ENCODE data around the gene EGR4. TPM values are rescaled to one million over a fixed set of nuclear protein-coding genes. Genes with fewer than 3 reads are reported as not detected.

EGR4 gene
- total RNA-seq, 1 experiment from 2014 or later: 0.75 TPM

DNA sequence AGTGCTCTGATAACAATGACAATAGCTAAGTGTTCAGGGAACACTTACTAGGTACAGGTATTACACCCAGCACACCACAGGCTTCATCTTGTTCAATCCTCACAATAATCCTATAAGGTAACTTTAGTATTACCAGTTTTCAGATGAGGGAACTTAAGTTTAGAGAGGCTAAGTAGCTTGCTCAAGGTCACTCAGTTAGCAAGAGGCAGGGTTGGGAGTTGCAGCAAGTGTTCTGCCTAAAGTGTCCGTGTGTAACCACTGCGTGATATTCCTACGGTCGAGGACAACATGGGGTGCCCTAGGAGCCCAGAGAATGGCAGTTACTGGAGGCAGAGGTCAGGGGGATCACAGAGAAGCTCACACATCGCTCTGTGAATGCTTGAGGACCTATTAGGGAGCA, 30.2 kb upstream of the EGR4 start:
- Histone ChIP-seq H3K36me3 (ENCODE audit: insufficient read depth, low read length) (no peaks in the 10 kb centered on the region), H3K79me2 (ENCODE audit: low read length) (no peaks in the 10 kb centered on the region), H3K9me2 (replicated peaks; ENCODE audit: insufficient read depth, low read length) (no peaks in the 10 kb centered on the region), H3K27ac (ENCODE audit: low read length) (no peak overlapping the region), H3K27me3 (ENCODE audit: low read length) (no peaks in the 10 kb centered on the region), H3K9ac (ENCODE audit: low read length) (no peak overlapping the region), H4K20me1 (ENCODE audit: insufficient read depth, low read depth, low read length) (no peaks in the 10 kb centered on the region), H3K4me3 (ENCODE audit: low read length) (no peak overlapping the region), H2AFZ (ENCODE audit: low read length) (no peak overlapping the region), H3K9me3 (ENCODE audit: low read length) (no peaks in the 10 kb centered on the region), H3K4me2 (ENCODE audit: low read depth, low read length, poor library complexity, severe bottlenecking) (no peak overlapping the region), H3K4me1 (ENCODE audit: low read length) (no peaks in the 10 kb centered on the region)
- no peak for DNase-seq

DNA sequence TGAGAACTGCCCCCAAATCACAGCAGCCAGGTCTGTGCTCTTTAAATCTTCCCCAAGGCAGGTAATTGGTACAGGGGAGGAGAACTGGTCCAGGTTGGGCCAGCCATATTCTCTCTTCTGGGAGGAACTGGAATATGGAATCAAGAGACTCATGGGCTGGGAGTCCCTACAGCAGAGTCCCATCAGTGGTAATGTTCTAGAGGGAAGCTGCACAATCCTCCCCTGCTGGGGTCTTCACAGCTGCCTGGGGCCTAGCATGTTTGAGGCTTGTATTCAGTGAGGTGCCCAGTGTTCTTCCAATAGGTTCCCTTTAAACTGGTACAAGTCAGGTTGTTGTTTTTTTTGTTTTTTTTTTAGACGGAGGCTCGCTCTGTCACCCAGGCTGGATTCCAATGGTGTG, 21.1 kb upstream of the EGR4 start:
- no peaks in the 10 kb centered on the region for H3K79me2 ChIP-seq (ENCODE audit: low read length)
- no peaks in the 10 kb centered on the region for H3K9me3 ChIP-seq (ENCODE audit: low read length)
- H3K4me2 ChIP-seq (ENCODE audit: low read depth, low read length, poor library complexity, severe bottlenecking): no peak overlapping the region
- H2AFZ ChIP-seq (ENCODE audit: low read length): 0 out of 2 replicates have a peak overlapping the region, but pooled peaks have one; percentile 7
- H3K4me1 ChIP-seq (ENCODE audit: low read length): no peaks in the 10 kb centered on the region
- no peaks in the 10 kb centered on the region for H3K36me3 ChIP-seq (ENCODE audit: insufficient read depth, low read length)
- H4K20me1 ChIP-seq (ENCODE audit: insufficient read depth, low read depth, low read length): no peaks in the 10 kb centered on the region
- no peak overlapping the region for H3K27ac ChIP-seq (ENCODE audit: low read length)
- DNase-seq: no peak
- H3K9me2 ChIP-seq (replicated peaks; ENCODE audit: insufficient read depth, low read length): no peaks in the 10 kb centered on the region
- no peaks in the 10 kb centered on the region for H3K27me3 ChIP-seq (ENCODE audit: low read length)
- no peak overlapping the region for H3K9ac ChIP-seq (ENCODE audit: low read length)
- no peak overlapping the region for H3K4me3 ChIP-seq (ENCODE audit: low read length)

DNA sequence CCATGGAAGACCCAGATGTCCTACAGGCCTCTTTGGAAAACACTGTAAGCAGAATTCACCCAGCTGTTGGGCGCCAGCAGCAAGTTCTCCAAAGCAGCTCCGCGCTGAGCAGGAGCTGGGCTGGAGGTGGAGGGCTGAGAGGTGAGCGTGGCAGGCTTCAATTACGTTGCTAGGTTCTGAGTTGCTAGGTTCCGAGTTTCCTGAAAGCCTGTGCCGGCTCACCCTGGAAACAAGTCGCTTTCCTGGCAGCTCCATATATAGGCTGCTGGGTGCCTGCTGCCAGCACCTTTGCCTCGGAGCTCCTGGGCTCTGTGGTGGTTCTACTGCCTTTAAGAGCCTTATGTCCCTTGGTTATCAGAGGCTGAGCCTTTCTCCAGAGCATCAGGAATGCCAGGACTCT, 14.4 kb upstream of the EGR4 start:
- Histone ChIP-seq H3K4me1 (ENCODE audit: low read length) (peaks cover 4% of the 10 kb centered on the region), H3K9me3 (ENCODE audit: low read length) (no peaks in the 10 kb centered on the region), H3K9ac (ENCODE audit: low read length) (no peak overlapping the region), H3K4me3 (ENCODE audit: low read length) (no peak overlapping the region), H3K27ac (ENCODE audit: low read length) (no peak overlapping the region), H3K27me3 (ENCODE audit: low read length) (no peaks in the 10 kb centered on the region), H2AFZ (ENCODE audit: low read length) (no peak overlapping the region), H4K20me1 (ENCODE audit: insufficient read depth, low read depth, low read length) (no peaks in the 10 kb centered on the region), H3K9me2 (replicated peaks; ENCODE audit: insufficient read depth, low read length) (no peaks in the 10 kb centered on the region), H3K36me3 (ENCODE audit: insufficient read depth, low read length) (no peaks in the 10 kb centered on the region), H3K79me2 (ENCODE audit: low read length) (no peaks in the 10 kb centered on the region), H3K4me2 (ENCODE audit: low read depth, low read length, poor library complexity, severe bottlenecking) (no peak overlapping the region)
- DNase-seq: no peak

DNA sequence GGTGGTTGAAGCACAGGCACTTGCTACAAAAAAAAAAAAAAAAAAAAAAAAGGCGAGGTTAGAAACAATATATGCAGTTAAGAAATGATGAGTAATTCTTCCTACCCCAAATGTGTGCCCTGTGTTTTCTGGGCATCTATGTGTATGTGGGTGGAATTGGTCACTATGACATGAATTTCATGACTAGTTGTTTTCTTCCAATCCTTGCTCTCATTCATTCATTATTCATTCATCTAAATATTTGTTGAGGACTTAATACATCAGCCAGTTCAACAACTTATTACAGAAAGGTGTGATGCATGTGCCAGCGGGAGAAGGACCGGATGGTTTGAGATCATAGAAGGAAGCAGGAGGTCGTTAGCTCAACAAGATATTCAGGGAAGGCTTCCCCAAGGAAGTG, 8.3 kb upstream of the EGR4 start:
- Histone ChIP-seq H3K9ac (ENCODE audit: low read length) (no peak overlapping the region), H3K27me3 (ENCODE audit: low read length) (no peaks in the 10 kb centered on the region), H3K9me2 (replicated peaks; ENCODE audit: insufficient read depth, low read length) (no peaks in the 10 kb centered on the region), H3K27ac (ENCODE audit: low read length) (no peak overlapping the region), H2AFZ (ENCODE audit: low read length) (no peak overlapping the region), H3K4me2 (ENCODE audit: low read depth, low read length, poor library complexity, severe bottlenecking) (no peak overlapping the region), H3K36me3 (ENCODE audit: insufficient read depth, low read length) (no peaks in the 10 kb centered on the region), H3K9me3 (ENCODE audit: low read length) (no peaks in the 10 kb centered on the region), H3K4me1 (ENCODE audit: low read length) (peaks cover 4% of the 10 kb centered on the region), H4K20me1 (ENCODE audit: insufficient read depth, low read depth, low read length) (no peaks in the 10 kb centered on the region), H3K79me2 (ENCODE audit: low read length) (no peaks in the 10 kb centered on the region), H3K4me3 (ENCODE audit: low read length) (no peak overlapping the region)
- no peak for DNase-seq

DNA sequence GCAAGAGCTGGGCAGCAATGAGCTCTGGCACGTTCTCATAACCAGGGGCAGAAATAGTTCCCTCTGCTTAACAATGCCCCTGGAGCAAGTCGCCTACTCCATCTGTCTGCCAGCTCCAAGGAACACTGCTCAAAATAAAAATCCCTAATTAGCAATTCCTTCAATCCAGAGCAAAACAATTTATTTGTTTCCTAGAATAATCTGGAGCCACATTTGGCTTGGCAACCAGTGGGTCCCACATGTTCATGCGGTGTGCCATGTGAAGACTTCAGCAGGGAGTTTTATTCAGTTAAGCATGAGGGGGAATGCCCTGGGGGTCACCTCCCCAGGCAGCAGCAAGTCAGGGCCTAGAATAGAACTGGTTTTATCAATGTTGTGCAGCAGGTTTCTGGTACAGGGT, 7.6 kb upstream of the EGR4 start:
- no peaks in the 10 kb centered on the region for H3K9me3 ChIP-seq (ENCODE audit: low read length)
- peaks cover 4% of the 10 kb centered on the region for H3K4me1 ChIP-seq (ENCODE audit: low read length)
- H3K27me3 ChIP-seq (ENCODE audit: low read length): no peaks in the 10 kb centered on the region
- no peaks in the 10 kb centered on the region for H3K9me2 ChIP-seq (replicated peaks; ENCODE audit: insufficient read depth, low read length)
- no peaks in the 10 kb centered on the region for H3K79me2 ChIP-seq (ENCODE audit: low read length)
- no peaks in the 10 kb centered on the region for H3K36me3 ChIP-seq (ENCODE audit: insufficient read depth, low read length)
- H3K27ac ChIP-seq (ENCODE audit: low read length): no peak overlapping the region
- no peak overlapping the region for H3K4me2 ChIP-seq (ENCODE audit: low read depth, low read length, poor library complexity, severe bottlenecking)
- DNase-seq: no peak
- no peak overlapping the region for H2AFZ ChIP-seq (ENCODE audit: low read length)
- no peaks in the 10 kb centered on the region for H4K20me1 ChIP-seq (ENCODE audit: insufficient read depth, low read depth, low read length)
- no peak overlapping the region for H3K9ac ChIP-seq (ENCODE audit: low read length)
- H3K4me3 ChIP-seq (ENCODE audit: low read length): no peak overlapping the region

DNA sequence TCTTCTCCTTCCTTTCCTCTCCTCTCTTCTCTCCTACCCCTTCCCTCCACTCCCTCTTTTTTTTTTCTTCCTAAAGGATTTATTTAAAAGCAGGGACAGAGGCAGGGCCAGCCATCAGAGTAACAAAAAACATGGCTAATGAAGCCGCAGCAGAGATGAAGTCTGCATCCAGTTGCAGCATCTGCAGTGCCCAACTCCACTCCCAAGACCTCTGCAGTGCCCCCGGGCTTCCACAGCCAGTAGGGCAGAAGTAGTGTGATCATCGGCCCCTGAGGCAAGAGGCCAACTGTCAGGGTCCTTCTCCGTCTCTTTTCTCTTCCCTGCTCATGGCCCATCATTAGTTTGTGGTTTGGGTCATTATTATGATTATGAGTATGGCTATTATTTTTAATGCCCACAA, 4.2 kb upstream of the EGR4 start:
- Histone ChIP-seq H3K36me3 (ENCODE audit: insufficient read depth, low read length) (no peaks in the 10 kb centered on the region), H3K79me2 (ENCODE audit: low read length) (no peaks in the 10 kb centered on the region), H4K20me1 (ENCODE audit: insufficient read depth, low read depth, low read length) (no peaks in the 10 kb centered on the region), H3K9me2 (replicated peaks; ENCODE audit: insufficient read depth, low read length) (no peaks in the 10 kb centered on the region), H3K4me3 (ENCODE audit: low read length) (no peak overlapping the region), H3K27me3 (ENCODE audit: low read length) (no peaks in the 10 kb centered on the region), H2AFZ (ENCODE audit: low read length) (no peak overlapping the region), H3K9me3 (ENCODE audit: low read length) (no peaks in the 10 kb centered on the region), H3K9ac (ENCODE audit: low read length) (no peak overlapping the region), H3K4me2 (ENCODE audit: low read depth, low read length, poor library complexity, severe bottlenecking) (no peak overlapping the region), H3K27ac (ENCODE audit: low read length) (no peak overlapping the region), H3K4me1 (ENCODE audit: low read length) (peaks cover 8% of the 10 kb centered on the region; the same call in 1 of the 2 replicates)
- DNase-seq: no peak

DNA sequence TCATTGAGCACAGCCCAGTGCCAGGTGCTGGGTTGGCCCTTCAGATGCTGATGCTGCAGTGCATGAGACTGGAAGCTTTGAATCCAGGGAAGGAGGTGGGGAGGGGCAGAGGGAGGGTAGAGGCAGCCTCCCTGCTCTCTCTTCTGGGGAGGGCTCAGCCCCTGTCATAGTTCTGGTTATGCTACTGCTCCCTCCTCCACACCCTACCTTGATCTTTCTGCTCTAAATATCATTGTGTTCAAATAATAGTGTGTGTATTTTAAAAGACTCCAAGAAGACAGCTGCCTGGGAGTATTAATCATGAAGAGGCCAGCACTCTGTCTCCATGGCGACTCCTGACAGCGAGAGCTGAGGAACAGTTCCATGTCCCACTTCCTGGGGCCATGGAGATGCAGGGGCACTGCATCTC, 3.8 kb upstream of the EGR4 start:
- no peak overlapping the region for H3K27ac ChIP-seq (ENCODE audit: low read length)
- no peak for DNase-seq
- peaks cover 8% of the 10 kb centered on the region; the same call in 1 of the 2 replicates for H3K4me1 ChIP-seq (ENCODE audit: low read length)
- no peak overlapping the region for H3K9ac ChIP-seq (ENCODE audit: low read length)
- H3K27me3 ChIP-seq (ENCODE audit: low read length): no peaks in the 10 kb centered on the region
- no peaks in the 10 kb centered on the region for H4K20me1 ChIP-seq (ENCODE audit: insufficient read depth, low read depth, low read length)
- no peaks in the 10 kb centered on the region for H3K36me3 ChIP-seq (ENCODE audit: insufficient read depth, low read length)
- no peaks in the 10 kb centered on the region for H3K9me2 ChIP-seq (replicated peaks; ENCODE audit: insufficient read depth, low read length)
- no peaks in the 10 kb centered on the region for H3K9me3 ChIP-seq (ENCODE audit: low read length)
- no peak overlapping the region for H3K4me3 ChIP-seq (ENCODE audit: low read length)
- H3K79me2 ChIP-seq (ENCODE audit: low read length): no peaks in the 10 kb centered on the region
- no peak overlapping the region for H3K4me2 ChIP-seq (ENCODE audit: low read depth, low read length, poor library complexity, severe bottlenecking)
- H2AFZ ChIP-seq (ENCODE audit: low read length): no peak overlapping the region

DNA sequence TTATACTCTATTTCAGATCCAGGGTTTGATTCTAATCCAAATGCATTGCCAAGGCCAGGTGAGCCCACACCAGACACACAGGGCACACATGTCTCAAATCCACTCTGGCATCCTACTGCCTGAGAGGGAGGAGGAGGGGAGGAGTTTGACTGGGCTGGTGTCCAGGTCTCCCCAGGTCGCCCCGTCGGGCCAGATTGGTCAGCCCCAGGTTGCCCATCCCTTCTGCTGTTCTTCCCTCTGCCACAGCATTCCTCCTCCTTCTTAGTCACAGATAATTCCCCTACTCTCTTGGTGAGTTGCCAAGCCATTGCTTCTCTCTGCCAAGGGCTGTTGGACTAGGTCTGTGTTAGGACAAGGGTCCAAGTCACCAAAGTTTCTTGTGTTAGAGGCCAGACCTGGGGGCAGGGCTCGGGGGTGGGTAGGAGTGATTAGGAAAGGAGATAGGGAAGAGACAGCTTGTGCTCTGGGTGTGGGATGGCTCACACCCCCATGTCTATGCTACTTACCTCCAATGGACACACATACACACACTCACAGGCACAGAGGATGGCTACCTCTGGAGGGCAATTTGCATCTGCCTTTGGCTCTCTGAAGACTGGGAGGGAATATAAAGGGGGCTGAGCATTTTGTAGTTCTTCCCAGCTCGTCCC, 2.5 kb upstream of the EGR4 start:
- no peaks in the 10 kb centered on the region for H3K79me2 ChIP-seq (ENCODE audit: low read length)
- no peak overlapping the region for H2AFZ ChIP-seq (ENCODE audit: low read length)
- no peak for DNase-seq
- no peak overlapping the region for H3K9ac ChIP-seq (ENCODE audit: low read length)
- no peaks in the 10 kb centered on the region for H3K36me3 ChIP-seq (ENCODE audit: insufficient read depth, low read length)
- no peaks in the 10 kb centered on the region for H4K20me1 ChIP-seq (ENCODE audit: insufficient read depth, low read depth, low read length)
- H3K4me1 ChIP-seq (ENCODE audit: low read length): peaks cover 8% of the 10 kb centered on the region; the same call in 1 of the 2 replicates
- H3K9me3 ChIP-seq (ENCODE audit: low read length): no peaks in the 10 kb centered on the region
- no peaks in the 10 kb centered on the region for H3K27me3 ChIP-seq (ENCODE audit: low read length)
- no peaks in the 10 kb centered on the region for H3K9me2 ChIP-seq (replicated peaks; ENCODE audit: insufficient read depth, low read length)
- H3K4me3 ChIP-seq (ENCODE audit: low read length): no peak overlapping the region
- H3K27ac ChIP-seq (ENCODE audit: low read length): no peak overlapping the region
- no peak overlapping the region for H3K4me2 ChIP-seq (ENCODE audit: low read depth, low read length, poor library complexity, severe bottlenecking)

Data from Karpas-422 (cell line).